Measurements from ENCODE around the gene HSPA1A. TPM values are rescaled to one million over a fixed set of nuclear protein-coding genes. Genes with fewer than 3 reads are reported as not detected.

HSPA1A gene
- total and polyA plus RNA-seq, 7 donors: 37.1 to 940 (median 242) TPM

DNA sequence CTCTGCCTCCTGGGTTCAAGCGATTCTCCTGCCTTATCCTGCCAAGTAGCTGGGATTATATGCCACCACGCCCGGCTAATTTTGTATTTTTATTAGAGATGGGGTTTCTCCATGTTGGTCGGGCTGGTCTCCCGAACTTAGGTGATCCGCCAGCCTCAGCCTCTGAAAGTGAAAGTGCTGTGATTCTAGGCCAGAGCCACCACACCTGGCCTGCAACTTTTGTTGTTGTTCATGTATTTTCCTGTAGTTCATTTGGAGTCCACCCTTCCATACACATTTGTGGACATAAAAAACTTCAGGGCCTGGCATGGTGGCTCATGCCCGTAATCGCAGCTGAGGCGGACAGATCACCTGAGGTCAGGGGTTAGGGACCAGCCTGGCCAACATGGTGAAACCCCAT, 26.7 kb downstream of the HSPA1A start:
- no peak for ATAC-seq
- Histone ChIP-seq H3K36me3 (ENCODE audit: insufficient read depth in 1 of 2, low read depth in 1 of 2) (peaks cover 10 to 45% of the 10 kb centered on the region in 2 donors), H3K9me3 (no peaks in the 10 kb centered on the region), H3K4me3 (no peak overlapping the region), H3K27me3 (ENCODE audit: insufficient read depth in 3 of 3, low read length in 2 of 3) (no peaks in the 10 kb centered on the region), H3K4me1 (peaks cover 18% of the 10 kb centered on the region), H3K27ac (no peak overlapping the region)
- intact Hi-C loops (cut with DNase I): no loop called here
- DNase-seq: no peak
- TF ChIP-seq, protein P1, sequence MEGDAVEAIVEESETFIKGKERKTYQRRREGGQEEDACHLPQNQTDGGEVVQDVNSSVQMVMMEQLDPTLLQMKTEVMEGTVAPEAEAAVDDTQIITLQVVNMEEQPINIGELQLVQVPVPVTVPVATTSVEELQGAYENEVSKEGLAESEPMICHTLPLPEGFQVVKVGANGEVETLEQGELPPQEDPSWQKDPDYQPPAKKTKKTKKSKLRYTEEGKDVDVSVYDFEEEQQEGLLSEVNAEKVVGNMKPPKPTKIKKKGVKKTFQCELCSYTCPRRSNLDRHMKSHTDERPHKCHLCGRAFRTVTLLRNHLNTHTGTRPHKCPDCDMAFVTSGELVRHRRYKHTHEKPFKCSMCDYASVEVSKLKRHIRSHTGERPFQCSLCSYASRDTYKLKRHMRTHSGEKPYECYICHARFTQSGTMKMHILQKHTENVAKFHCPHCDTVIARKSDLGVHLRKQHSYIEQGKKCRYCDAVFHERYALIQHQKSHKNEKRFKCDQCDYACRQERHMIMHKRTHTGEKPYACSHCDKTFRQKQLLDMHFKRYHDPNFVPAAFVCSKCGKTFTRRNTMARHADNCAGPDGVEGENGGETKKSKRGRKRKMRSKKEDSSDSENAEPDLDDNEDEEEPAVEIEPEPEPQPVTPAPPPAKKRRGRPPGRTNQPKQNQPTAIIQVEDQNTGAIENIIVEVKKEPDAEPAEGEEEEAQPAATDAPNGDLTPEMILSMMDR (IDR thresholded peaks at IDR 0.05): no peak
- WGBS, 3 donors: 85 to 89% (median 87%) methylated on average over 9 of the region's 9 CpGs

GRCh38 chr6:31844507-31844906, 29.2 kb downstream of the HSPA1A start:
- Histone ChIP-seq H3K9me3 (no peaks in the 10 kb centered on the region), H3K27me3 (ENCODE audit: insufficient read depth in 3 of 3, low read length in 2 of 3) (no peaks in the 10 kb centered on the region), H3K4me1 (no peaks in the 10 kb centered on the region), H3K36me3 (ENCODE audit: insufficient read depth in 1 of 2, low read depth in 1 of 2) (peaks cover under 1 to 21% of the 10 kb centered on the region in 2 donors), H3K27ac (no peak overlapping the region), H3K4me3 (no peak overlapping the region)
- intact Hi-C loops (cut with DNase I): no loop called here
- TF ChIP-seq, protein P1 (IDR thresholded peaks at IDR 0.05): no peak
- WGBS, 3 donors: 93 to 96% (median 93%) methylated on average over 3 of the region's 3 CpGs
- DNase-seq (no peak), ATAC-seq (no peak)

DNA sequence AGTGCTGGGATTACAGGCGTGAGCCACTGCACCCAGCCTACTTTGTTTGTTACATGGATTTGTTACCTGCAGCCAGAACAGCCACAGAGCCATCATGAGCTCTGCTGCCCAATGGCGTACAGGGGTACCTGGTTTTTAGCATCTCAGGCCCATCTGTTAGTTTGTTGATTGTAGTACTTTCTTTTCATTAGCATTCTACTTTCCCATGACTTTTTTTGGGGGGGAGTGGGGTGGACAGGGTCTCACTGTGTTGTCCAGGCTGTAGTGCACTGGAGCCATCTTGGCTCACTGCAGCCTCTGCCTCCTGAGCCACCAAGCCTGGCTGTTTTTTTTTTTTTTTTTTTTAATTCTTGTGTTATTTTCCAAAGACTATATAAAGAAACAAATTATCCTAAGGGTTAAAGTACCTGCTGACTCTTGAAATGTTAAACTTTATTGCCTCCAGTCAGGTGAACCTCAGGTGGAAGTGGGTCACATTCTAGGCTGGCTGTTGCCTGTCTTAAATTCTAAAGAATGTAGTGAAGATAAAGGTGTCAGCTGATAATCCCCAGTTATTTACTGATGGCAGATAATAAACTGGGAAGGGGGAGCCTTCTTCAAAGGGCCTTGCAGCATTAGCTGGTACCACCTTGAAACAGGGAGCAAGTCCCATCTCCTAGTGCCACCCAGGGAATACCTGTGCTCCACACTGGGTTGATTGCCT, 32.1 kb downstream of the HSPA1A start:
- no peaks in the 10 kb centered on the region for H3K36me3 ChIP-seq (ENCODE audit: insufficient read depth in 1 of 2, low read depth in 1 of 2)
- no peak for DNase-seq
- H3K9me3 ChIP-seq: no peaks in the 10 kb centered on the region
- TF ChIP-seq, protein P1 (IDR thresholded peaks at IDR 0.05): no peak
- no peaks in the 10 kb centered on the region for H3K27me3 ChIP-seq (ENCODE audit: insufficient read depth in 3 of 3, low read length in 2 of 3)
- ATAC-seq: no peak
- intact Hi-C loops (cut with DNase I): no loop called here
- H3K4me3 ChIP-seq: no peak overlapping the region
- WGBS, 3 donors: 81 to 93% (median 85%) methylated on average over 2 of the region's 2 CpGs
- H3K27ac ChIP-seq: no peak overlapping the region
- no peaks in the 10 kb centered on the region for H3K4me1 ChIP-seq

- ATAC-seq (no peak), DNase-seq (no peak)
- Histone ChIP-seq H3K27me3 (ENCODE audit: insufficient read depth in 3 of 3, low read length in 2 of 3) (no peaks in the 10 kb centered on the region), H3K36me3 (ENCODE audit: insufficient read depth in 1 of 2, low read depth in 1 of 2) (no peaks in the 10 kb centered on the region), H3K4me3 (no peak overlapping the region), H3K9me3 (no peaks in the 10 kb centered on the region), H3K4me1 (no peaks in the 10 kb centered on the region), H3K27ac (no peak overlapping the region)
- WGBS, 3 donors: 89 to 95% (median 90%) methylated on average over 2 of the region's 2 CpGs
- intact Hi-C loops (cut with DNase I): no loop called here
- TF ChIP-seq, protein P1 (IDR thresholded peaks at IDR 0.05): no peak
Measured at GRCh38 chr6:31850765-31851484, 35.6 kb downstream of the HSPA1A start.
